NCI-H187 treated with DMSO at 0.1 percent for 48 hours (cell line): Measurements from ENCODE around the gene CMBL.

Experiments used
- DNase-seq: peaks from one replicate; lab custom pipeline; 2025; lab: John Stamatoyannopoulos, UW

Gene CMBL

GRCh38 chr5:10310066-10310779 lies 2.5 kb upstream of the CMBL start:
- DNase-seq, result no peak

GRCh38 chr5:10308844-10309243 lies 1.1 kb upstream of the CMBL start:
- DNase-seq, result no peak

- no peak for DNase-seq
Observed at GRCh38 chr5:10306806-10307205, 896 bp downstream of the CMBL start.

GRCh38 chr5:10306114-10306513 lies 1.6 kb downstream of the CMBL start:
- DNase-seq, result no peak

DNA sequence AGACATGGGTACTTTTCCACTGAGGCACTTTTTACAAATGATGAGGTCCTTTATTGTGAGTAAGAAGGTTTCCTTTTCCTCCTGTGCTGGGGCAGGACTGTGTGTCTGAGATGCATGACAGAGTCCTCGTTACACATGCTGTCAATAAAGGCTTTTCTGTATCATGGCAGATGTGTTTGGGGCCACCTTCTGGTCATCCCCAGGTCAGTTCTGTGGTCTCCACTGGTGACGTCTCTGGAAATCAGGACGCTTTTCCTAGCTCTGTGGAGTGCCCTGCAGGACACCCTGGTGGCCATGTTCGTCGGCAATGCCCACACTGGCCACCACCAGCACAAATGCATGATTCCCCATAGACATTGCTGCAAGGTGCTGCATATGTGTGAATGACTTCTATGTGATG lies 2.8 kb downstream of the CMBL start:
- no peak for DNase-seq

DNA sequence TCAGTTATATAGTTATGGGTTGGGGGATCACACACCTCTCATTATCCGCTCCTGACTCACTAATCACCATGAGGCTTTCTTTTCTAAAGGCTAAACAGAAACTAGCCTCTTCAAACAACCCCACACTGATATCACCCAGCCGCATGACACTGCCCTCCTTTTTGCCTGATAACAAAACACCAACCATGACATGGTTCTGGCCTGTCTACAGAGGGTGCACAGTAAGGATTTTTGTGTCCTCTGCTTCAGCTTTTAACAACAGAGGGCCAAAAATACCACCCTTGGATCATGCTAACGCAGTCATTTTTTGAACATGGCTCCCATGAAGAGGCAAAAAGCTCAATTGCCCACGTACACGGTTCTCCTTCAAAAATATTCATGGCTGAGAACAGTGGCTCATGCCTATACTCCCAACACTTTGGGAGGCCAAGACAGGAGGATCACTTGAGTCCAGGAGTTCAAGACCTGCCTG lies 4.0 kb downstream of the CMBL start:
- DNase-seq, result no peak

- no peak for DNase-seq
Observed at GRCh38 chr5:10303201-10303600, 4.5 kb downstream of the CMBL start.

DNA sequence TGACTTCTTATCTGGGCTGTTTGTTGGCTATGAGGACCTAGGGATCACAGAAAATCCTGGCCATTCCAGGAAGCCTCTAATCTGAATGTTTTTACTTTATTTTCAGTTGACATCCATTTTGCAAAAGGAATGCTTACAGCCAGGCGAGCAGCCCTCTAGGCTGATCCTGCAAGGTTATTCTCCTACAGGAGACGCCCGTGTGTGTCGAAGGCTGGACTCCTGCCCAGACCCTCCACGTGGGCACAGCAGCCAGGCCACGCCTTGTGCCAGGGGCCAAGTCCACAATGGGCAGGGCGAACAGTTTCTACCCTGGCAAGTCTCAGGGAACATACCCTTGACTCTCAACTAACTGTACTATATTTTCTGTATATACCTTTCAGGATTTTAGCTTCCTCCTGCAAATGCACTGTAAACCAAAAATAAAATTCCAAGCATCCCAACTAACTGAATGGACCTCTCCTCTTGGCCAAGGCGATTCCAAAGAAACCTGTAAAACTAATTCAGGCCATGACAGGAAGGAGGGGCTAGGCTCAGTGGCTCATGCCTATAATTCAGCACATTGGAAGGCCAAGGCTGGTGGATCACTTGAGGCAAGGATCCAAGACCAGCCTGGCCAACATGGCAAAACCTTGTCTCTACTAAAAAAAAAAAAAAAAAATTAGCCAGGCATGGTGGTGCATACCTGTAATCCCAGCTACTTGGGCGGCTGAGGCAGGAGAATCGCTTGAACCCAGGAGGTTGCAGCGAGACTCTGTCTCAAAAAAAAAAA lies 5.7 kb downstream of the CMBL start:
- DNase-seq, result no peak

DNA sequence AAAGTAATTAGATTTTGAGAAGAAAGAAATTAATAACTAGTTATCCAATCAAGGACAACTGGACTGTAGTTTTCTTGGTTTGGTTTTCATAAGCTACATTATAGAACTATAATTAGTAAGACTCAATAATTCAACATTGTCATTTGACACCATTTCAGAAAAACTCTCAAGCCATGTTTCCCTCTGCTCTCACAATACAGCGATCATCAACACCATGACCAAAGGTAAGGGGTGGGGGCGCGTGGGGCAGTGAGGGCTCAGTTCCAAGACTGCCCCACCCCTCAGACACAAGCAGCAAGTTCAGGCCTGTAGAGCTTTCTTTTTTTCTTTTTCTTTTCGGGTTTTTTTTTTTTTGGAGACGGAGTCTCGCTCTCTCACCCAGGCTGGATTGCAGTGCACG lies 6.4 kb downstream of the CMBL start:
- peak; percentile 16 for DNase-seq

GRCh38 chr5:10300246-10300645 lies 7.5 kb downstream of the CMBL start:
- DNase-seq, result no peak

GRCh38 chr5:10297646-10298204 lies 10.0 kb downstream of the CMBL start:
- DNase-seq, result no peak

GRCh38 chr5:10295619-10296326 lies 11.9 kb downstream of the CMBL start:
- DNase-seq, result no peak

- DNase-seq, result no peak
Observed at GRCh38 chr5:10293907-10294662, 13.6 kb downstream of the CMBL start.

DNA sequence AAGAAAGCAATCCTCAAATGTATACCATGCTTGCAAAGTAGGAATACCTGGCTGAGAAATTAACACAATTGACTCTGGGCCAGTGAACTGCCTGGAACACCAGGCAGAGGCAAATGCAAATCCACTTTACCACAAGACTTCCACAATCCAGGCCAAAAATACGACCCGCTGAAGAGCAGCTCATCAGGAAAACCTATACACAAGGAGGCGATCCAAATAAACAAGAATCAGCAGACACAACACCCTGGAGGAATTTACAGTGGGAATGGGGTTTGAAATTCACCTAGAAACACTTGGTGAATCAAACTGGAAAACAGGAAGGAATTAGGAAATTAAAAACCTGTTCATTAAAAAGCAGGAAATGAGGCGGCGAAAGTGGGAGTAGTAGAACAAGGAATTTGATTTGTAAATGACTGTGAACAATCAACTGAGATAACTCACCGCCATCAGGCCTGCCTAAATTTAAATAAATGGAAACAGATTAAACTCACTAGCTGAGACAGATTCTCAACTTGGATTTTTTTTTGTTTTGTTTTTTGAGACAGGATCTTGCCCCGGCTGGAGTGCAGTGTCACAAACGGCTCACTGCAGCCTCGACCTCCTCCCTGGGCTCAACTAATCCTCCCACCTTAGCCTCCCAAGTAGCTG lies 15.9 kb downstream of the CMBL start:
- DNase-seq, result no peak

- no peak for DNase-seq
Observed at GRCh38 chr5:10290438-10290837, 17.3 kb downstream of the CMBL start.

DNA sequence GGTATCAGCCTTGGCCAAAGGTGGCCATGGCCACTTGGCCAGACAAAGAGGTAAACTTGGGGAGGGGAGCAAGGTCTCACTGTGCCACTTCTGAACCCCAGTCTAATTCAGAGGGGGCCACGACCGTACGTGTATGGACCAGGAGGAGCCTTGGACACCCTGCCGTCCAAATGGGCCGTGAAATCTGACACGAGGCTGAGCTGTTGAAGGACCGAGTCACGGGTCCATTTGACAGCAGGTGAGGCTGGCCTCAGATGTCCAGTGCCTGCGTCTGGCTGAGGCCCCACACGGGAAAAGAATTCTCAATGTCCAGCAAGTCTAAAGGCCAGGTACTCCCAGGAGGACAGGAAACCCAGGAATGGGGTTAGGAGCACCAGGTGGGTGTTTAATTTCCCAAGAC lies 17.7 kb downstream of the CMBL start:
- DNase-seq, result no peak

DNA sequence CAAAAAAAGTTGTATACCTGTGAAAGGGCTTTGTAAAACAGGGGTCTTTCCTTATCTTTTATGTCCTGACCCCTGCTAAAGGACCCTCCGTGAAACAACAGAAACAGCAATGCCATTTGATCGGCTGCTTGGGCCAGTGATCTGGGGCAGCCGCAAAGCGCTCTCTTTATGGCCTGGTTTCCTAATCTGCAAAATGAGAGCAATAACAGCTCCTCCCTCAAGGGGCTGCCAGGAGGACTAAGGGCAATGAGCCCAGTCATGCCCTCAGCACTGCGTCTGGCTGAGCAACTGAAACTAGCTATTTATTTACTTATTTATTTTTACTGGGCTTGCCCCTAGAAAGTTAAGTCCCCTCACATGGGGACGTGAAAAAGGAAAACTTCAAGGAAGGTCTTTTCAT lies 18.3 kb downstream of the CMBL start:
- DNase-seq, result no peak

DNA sequence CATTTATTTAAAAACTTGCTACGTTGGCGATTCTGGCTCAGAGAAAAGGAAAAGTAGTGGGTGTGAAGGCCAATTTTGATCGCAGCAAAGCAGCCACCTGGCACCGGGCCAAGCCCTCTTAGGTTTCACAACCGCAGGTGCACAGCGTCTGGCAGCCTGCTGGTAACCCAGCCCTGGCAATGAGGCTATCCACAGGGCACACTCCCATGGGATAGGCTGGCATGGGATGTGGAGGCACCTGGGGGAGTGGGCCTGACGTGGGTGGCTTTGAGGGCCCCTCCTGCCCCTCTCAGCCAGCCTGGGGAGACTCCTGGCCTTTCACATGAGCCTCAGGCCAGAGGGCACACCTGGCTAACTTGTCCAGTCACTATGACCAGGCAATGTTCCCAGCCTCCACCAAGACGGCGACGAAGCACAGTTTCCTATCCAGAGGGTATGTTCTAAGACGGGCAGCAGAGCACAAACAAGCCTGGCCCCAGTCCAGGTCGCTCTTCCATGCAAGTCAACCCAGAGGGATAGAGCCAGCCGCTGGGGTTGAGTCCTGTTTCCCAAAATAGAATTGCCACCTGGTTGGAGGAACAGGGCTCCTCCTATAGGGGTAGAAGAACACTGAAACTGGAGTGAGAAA lies 19.0 kb downstream of the CMBL start:
- peak; percentile 70 for DNase-seq

GRCh38 chr5:10286862-10287227 lies 20.9 kb downstream of the CMBL start:
- DNase-seq, result no peak

GRCh38 chr5:10286162-10286861 lies 21.4 kb downstream of the CMBL start:
- DNase-seq, result no peak
